Measurements from ENCODE around the gene B9D1.

GRCh38 chr17:19316761-19317358 is 45.7 kb downstream of the B9D1 start:
- TF ChIP-seq, protein P1, sequence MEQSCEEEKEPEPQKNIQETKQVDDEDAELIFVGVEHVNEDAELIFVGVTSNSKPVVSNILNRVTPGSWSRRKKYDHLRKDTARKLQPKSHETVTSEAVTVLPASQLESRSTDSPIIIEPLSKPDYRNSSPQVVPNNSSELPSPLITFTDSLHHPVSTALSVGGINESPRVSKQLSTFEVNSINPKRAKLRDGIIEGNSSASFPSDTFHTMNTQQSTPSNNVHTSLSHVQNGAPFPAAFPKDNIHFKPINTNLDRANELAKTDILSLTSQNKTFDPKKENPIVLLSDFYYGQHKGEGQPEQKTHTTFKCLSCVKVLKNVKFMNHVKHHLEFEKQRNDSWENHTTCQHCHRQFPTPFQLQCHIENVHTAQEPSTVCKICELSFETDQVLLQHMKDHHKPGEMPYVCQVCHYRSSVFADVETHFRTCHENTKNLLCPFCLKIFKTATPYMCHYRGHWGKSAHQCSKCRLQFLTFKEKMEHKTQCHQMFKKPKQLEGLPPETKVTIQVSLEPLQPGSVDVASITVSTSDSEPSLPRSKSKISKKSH (CRISPR knock-in tag; IDR thresholded peaks at IDR 0.05; ENCODE audit: borderline replicate concordance) = no peak
- no peak for TF ChIP-seq EHMT2 (IDR thresholded peaks at IDR 0.05; ENCODE audit: borderline replicate concordance, low read depth, low read length)
- TF ChIP-seq CEBPB (IDR thresholded peaks at IDR 0.05; ENCODE audit: borderline replicate concordance, low read depth, low read length) = no peak
- TF ChIP-seq, protein P2, sequence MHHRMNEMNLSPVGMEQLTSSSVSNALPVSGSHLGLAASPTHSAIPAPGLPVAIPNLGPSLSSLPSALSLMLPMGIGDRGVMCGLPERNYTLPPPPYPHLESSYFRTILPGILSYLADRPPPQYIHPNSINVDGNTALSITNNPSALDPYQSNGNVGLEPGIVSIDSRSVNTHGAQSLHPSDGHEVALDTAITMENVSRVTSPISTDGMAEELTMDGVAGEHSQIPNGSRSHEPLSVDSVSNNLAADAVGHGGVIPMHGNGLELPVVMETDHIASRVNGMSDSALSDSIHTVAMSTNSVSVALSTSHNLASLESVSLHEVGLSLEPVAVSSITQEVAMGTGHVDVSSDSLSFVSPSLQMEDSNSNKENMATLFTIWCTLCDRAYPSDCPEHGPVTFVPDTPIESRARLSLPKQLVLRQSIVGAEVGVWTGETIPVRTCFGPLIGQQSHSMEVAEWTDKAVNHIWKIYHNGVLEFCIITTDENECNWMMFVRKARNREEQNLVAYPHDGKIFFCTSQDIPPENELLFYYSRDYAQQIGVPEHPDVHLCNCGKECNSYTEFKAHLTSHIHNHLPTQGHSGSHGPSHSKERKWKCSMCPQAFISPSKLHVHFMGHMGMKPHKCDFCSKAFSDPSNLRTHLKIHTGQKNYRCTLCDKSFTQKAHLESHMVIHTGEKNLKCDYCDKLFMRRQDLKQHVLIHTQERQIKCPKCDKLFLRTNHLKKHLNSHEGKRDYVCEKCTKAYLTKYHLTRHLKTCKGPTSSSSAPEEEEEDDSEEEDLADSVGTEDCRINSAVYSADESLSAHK (CRISPR knock-in tag; IDR thresholded peaks at IDR 0.05; ENCODE audit: borderline replicate concordance) = no peak
- TF ChIP-seq, protein P3, sequence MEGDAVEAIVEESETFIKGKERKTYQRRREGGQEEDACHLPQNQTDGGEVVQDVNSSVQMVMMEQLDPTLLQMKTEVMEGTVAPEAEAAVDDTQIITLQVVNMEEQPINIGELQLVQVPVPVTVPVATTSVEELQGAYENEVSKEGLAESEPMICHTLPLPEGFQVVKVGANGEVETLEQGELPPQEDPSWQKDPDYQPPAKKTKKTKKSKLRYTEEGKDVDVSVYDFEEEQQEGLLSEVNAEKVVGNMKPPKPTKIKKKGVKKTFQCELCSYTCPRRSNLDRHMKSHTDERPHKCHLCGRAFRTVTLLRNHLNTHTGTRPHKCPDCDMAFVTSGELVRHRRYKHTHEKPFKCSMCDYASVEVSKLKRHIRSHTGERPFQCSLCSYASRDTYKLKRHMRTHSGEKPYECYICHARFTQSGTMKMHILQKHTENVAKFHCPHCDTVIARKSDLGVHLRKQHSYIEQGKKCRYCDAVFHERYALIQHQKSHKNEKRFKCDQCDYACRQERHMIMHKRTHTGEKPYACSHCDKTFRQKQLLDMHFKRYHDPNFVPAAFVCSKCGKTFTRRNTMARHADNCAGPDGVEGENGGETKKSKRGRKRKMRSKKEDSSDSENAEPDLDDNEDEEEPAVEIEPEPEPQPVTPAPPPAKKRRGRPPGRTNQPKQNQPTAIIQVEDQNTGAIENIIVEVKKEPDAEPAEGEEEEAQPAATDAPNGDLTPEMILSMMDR (CRISPR knock-in tag; IDR thresholded peaks at IDR 0.05) = no peak
- TF ChIP-seq ZNF12 (CRISPR knock-in tag; IDR thresholded peaks at IDR 0.05) = no peak
